Epithelial cell of esophagus (primary cell): ENCODE results near the gene AFF1.
A peak's percentile ranks its signal among the peaks of the same experiment; 100 is the strongest.

Experiments used
- DNase-seq: peaks from one replicate; pipeline ENCODE4 v3.0.0; 2010; ENCODE audit warnings: low read depth
- H3K4me3 ChIP-seq: 2 replicates; pipeline ENCODE4 v1.5.1; 2011; ENCODE audit warnings: mild to moderate bottlenecking, low read length, control low read depth
- TF ChIP-seq, protein P1 (sequence below): IDR thresholded peaks from 2 replicates; pipeline ENCODE4 v1.5.1; 2011; ENCODE audit warnings: low read depth, mild to moderate bottlenecking, low read length, control low read depth, inconsistent platforms; ENCODE audit not compliant: insufficient read depth; ENCODE audit errors: missing control alignments

Gene AFF1

DNA sequence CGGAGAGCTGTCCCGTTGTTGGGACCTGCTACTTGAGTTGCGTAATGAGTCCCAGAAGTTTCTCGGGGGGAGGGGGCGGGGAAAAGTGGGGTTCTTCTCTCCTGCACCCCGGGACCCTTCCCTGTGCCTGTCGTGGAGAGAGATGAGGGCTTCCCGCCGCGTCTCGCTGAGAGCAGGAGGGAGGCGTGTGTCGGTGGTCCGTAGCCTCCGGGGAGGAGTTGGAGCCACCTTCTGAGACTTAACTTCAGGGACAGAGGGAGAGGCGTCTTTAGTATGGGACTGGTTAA, 698 bp downstream of the AFF1 start:
- H3K4me3 ChIP-seq: peak overlapping the region; percentile 87
- TF ChIP-seq, protein P1, sequence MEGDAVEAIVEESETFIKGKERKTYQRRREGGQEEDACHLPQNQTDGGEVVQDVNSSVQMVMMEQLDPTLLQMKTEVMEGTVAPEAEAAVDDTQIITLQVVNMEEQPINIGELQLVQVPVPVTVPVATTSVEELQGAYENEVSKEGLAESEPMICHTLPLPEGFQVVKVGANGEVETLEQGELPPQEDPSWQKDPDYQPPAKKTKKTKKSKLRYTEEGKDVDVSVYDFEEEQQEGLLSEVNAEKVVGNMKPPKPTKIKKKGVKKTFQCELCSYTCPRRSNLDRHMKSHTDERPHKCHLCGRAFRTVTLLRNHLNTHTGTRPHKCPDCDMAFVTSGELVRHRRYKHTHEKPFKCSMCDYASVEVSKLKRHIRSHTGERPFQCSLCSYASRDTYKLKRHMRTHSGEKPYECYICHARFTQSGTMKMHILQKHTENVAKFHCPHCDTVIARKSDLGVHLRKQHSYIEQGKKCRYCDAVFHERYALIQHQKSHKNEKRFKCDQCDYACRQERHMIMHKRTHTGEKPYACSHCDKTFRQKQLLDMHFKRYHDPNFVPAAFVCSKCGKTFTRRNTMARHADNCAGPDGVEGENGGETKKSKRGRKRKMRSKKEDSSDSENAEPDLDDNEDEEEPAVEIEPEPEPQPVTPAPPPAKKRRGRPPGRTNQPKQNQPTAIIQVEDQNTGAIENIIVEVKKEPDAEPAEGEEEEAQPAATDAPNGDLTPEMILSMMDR: no peak

DNA sequence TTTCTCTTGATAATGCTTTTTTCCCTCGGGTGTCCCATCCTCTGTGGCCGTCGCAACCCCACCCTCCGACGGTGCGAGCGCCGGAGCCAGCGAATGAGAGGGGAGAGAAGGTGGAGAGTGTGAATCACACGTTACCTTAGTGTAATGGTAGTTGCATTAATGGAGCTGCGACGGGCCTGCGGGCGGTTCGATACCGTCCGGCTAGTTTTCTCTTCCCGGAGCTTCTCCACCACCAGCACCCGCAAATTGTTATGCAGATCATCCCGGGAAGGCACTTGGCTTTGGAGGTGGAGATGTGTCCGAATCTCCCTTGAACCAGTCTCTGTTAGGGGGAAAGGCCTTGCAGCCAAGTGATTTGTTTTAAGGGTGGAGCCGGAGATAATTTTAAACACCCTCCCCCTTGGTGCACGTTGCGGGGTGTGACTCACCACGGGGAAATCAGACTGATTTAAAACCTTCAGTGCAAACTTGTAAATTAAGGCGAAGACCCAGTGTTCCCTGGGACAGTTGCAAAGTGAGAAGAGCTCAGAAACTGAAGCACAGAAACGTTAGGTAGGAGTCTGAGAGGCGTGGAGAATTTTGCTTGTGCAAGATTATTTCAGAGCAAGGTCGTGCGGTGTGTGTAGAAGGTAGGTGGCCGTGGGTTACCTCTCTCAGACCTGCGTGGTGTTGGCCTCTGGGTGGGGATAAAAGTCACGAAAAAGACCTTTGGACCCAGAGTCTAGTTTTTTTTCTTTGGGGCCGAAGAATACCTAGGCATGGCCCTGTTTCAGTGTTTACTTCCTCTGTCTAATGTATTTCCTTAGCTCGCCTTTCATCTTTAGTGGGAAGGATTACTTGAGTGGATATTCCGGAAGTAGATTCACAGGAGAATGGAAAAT, 1.3 kb downstream of the AFF1 start:
- TF ChIP-seq, protein P1: no peak
- peak; percentile 91 for DNase-seq

More for the DNA sequence above, 698 bp downstream of the AFF1 start:
- no peak for DNase-seq

DNA sequence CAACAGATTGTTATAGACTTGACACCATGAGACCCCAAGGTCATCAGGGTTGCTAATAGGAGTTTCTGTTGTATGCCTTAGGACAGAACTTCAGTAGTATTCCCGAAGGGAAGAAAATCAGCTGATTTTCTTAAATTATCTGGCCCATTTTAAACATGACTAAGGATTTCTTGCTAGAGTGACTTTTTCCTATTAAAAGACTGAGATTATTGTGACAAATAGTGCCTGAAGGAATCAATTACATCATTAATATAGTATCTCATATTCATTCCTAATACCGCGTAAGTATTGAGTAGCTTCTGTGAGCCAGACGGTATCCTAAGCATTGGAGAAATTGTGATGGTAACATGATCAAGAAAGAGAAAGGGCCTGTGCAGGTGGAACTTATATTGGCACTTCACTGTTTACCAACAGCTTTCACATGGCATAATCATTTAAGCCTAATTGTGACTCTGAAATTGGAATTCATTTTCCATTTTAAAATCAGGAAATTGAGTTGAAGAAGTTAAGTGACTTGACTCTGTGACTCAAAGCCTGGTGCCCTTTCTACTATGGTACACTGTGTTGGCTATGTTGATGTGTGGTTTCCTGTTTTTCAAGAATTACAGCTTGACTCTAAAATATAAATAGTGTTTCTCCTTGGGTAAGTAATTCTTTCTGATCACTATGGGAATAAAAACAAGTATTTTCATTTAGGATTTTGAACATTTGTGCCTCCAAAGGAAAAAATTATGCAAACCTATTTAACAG, 4.1 kb downstream of the AFF1 start:
- TF ChIP-seq, protein P1: no peak
- H3K4me3 ChIP-seq: no peak overlapping the region
- DNase-seq: peak; percentile 67

More for the DNA sequence above, 1.3 kb downstream of the AFF1 start:
- peak overlapping the region; percentile 87 for H3K4me3 ChIP-seq

DNA sequence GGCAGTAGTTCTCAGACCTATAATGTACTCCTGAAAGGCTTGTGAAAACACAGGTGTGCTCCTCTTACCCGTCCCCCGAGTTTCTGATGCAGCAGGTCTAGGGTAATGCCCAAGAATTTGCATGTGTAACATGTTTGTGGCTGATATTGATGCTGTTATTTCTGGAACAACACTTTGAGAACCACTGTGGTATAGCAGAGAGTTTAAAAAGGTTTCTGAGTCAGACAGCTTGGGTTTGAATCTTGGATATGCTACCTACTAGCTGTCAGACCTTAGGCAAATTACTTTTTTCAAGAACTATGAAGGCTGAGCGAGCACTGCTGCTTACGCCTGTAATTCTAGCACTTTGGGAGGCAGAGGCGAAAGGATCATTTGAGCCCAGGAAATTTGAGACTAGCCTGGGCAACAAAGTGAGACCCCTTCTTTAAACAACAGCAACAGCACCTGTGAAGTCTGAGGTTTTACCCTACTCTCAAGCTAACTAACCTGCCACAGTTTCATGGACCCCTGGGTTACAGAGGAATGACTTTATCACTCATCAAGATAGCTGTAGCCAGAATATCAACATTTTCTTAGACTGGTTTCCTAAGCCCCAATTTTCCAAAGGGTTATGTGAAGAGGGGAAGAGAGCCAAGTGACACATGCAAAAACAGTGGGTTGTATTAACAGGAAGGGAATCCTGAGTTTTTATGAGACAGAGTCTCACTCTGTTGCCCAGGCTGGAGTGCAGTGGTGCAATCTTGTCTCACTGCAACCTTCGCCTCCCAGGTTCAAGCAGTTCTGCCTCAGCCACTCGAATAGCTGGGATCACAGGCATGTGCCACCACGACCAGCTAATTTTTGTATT, 5.1 kb downstream of the AFF1 start:
- H3K4me3 ChIP-seq: no peak overlapping the region
- TF ChIP-seq, protein P1: no peak
- no peak for DNase-seq

DNA sequence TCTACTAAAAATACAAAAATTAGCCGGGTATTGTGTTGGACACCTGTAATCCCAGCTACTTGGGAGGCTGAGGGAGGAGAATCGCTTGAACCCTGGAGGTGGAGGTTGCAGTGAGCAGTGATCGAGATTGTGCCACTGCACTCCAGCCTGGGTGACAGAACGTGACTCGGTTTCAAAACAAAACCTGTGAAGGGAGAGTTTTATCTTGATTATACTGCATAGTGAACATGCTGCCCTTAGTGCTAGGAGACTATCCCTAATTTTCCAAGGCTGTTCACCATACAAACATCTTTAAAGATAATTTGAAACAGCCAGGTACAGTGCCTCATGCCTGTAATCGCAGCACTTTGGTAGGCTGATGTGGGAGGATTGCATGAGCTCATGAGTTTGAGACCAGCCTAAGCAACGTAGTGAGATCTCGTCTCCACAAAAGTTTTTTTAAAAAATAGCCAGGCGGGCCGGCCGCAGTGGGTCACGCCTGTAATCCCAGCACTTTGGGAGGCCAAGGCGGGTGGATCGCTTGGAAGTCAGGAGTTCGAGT, 6.2 kb downstream of the AFF1 start:
- TF ChIP-seq, protein P1: no peak
- no peak overlapping the region for H3K4me3 ChIP-seq
- no peak for DNase-seq

DNA sequence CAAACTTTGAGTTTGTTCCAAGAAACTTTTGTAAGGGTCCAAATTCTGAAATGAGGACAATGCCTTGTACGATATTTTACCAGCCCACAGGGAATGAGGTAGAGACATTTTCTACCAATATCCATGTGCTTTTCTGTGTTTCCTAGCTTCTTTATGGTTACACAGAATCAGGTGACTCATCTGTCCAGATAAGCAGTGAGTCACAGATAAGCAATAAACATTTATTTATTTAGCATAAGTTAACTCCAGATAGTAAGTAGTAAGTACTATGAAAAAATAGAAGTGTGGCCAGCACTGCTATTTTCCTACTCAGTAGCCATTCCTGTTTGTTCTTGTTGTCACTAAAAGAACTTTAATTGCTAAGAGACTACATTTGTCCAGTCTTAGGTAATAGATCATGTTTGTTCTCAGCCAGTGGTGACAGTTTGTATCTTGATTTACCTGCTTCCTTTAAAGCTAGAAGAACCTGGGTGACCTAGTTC, 7.4 kb downstream of the AFF1 start:
- TF ChIP-seq, protein P1: no peak
- no peak overlapping the region for H3K4me3 ChIP-seq
- peak; percentile 46 for DNase-seq
